ENCODE measurements around the gene HAL.
A peak's percentile ranks its signal among the peaks of the same experiment; 100 is the strongest.

Gene HAL

GRCh38 chr12:96039516-96039915 lies 43.4 kb upstream of the HAL start:
- no peak overlapping the region for H3K4me3 ChIP-seq (ENCODE audit: low read depth, low read length)
- DNase-seq (ENCODE audit: low read depth) = no peak
- no peak for TF ChIP-seq CTCF (IDR thresholded peaks at IDR 0.05; ENCODE audit: low read depth, low read length, missing control alignments)

GRCh38 chr12:96036765-96037455 lies 40.8 kb upstream of the HAL start:
- no peak for TF ChIP-seq CTCF (IDR thresholded peaks at IDR 0.05; ENCODE audit: low read depth, low read length, missing control alignments)
- no peak for DNase-seq (ENCODE audit: low read depth)
- H3K4me3 ChIP-seq (ENCODE audit: low read depth, low read length) = no peak overlapping the region

GRCh38 chr12:96035283-96036236 lies 39.4 kb upstream of the HAL start, which contains the start of gene LTA4H:
LTA4H (minus strand) TSS chr12:96035587; CDS start chr12:96035519, 68 bp downstream.
- peak within 1 kb of the TSS; percentile 97 for H3K4me3 ChIP-seq (ENCODE audit: low read depth, low read length)
- no peak for TF ChIP-seq CTCF (IDR thresholded peaks at IDR 0.05; ENCODE audit: low read depth, low read length, missing control alignments)
- peak; percentile 97 for DNase-seq (ENCODE audit: low read depth)

- no peak for DNase-seq (ENCODE audit: low read depth)
- no peak for TF ChIP-seq CTCF (IDR thresholded peaks at IDR 0.05; ENCODE audit: low read depth, low read length, missing control alignments)
- H3K4me3 ChIP-seq (ENCODE audit: low read depth, low read length) = peak overlapping the region; percentile 97
Observed at GRCh38 chr12:96034621-96035282, 38.6 kb upstream of the HAL start.

DNA sequence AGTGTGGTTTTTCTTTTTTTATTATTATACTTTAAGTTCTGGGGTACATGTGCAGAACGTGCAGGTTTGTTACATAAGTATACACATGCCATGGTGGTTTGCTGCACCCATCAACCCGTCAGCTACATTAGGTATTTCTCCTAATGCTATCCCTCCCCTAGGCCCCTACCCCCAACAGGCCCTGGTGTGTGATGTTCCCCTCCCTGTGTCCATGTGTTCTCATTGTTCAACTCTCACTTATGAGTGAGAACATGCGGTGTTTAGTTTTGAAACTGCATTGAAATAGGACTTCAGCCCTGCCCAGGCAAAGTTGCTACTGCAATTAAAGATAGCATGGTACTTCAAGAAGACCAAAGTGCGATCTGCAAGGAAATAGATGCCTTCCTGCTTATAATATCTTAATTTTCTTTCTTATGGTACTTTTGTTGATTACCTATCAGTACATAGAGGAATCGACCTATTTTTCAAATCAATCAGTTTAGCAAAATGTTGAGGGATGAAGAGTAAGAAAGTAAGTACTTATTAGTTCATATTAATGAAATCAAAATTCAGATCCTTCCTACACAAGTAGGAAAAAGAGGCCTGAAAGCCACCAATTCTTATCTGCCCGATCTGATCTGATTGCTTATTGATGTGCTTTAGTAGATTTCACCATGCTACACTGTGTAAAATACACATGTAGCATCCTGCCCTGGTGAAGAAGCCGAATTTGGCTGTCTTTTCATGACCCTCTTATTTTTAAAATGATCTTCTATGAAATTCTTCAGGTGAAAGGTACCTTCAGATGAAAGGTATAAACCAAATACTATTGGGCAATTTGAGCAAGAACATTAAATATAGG lies 37.6 kb upstream of the HAL start:
- DNase-seq (ENCODE audit: low read depth) = no peak
- peak overlapping the region; percentile 19; the same call in 1 of the 2 replicates for H3K4me3 ChIP-seq (ENCODE audit: low read depth, low read length)
- TF ChIP-seq CTCF (IDR thresholded peaks at IDR 0.05; ENCODE audit: low read depth, low read length, missing control alignments) = no peak

GRCh38 chr12:96029826-96030225 lies 33.7 kb upstream of the HAL start:
- TF ChIP-seq CTCF (IDR thresholded peaks at IDR 0.05; ENCODE audit: low read depth, low read length, missing control alignments) = no peak
- H3K4me3 ChIP-seq (ENCODE audit: low read depth, low read length) = no peak overlapping the region
- DNase-seq (ENCODE audit: low read depth) = no peak
